Measurements from ENCODE around the gene PEX19. TPM values are rescaled to one million over a fixed set of nuclear protein-coding genes. Genes with fewer than 3 reads are reported as not detected.

PEX19 gene
- total and polyA plus RNA-seq, 2 experiments from 2014 or later, result 82.5 to 172 TPM

DNA sequence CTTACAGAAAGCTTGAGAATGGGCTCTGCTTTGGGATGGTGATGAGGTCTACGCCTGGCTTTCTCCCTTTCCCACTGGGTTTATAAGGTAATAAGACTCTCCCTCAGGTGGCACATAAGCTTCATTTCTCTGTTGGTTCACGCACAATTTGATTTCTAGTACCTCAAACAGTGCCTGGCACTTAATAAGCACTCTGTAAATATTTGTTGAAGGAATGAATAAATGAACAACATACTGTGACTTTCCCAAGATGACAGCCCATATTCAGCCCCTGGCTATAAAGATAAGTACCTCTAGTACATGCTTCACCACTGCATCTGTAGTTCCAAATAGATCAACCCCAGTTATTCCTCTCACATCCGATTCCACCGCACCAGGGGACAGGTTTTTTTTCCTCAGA lies 40.3 kb upstream of the PEX19 start:
- TF ChIP-seq, protein P1, sequence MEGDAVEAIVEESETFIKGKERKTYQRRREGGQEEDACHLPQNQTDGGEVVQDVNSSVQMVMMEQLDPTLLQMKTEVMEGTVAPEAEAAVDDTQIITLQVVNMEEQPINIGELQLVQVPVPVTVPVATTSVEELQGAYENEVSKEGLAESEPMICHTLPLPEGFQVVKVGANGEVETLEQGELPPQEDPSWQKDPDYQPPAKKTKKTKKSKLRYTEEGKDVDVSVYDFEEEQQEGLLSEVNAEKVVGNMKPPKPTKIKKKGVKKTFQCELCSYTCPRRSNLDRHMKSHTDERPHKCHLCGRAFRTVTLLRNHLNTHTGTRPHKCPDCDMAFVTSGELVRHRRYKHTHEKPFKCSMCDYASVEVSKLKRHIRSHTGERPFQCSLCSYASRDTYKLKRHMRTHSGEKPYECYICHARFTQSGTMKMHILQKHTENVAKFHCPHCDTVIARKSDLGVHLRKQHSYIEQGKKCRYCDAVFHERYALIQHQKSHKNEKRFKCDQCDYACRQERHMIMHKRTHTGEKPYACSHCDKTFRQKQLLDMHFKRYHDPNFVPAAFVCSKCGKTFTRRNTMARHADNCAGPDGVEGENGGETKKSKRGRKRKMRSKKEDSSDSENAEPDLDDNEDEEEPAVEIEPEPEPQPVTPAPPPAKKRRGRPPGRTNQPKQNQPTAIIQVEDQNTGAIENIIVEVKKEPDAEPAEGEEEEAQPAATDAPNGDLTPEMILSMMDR (IDR thresholded peaks at IDR 0.05; ENCODE audit: low read depth, low read length), result no peak
- no peak for DNase-seq (ENCODE audit: low read depth in 1 of 2, low spot score in 1 of 2)
- Histone ChIP-seq H3K4me1 (ENCODE audit: low read depth) (no peaks in the 10 kb centered on the region), H3K27me3 (no peaks in the 10 kb centered on the region), H3K4me3 (no peak overlapping the region), H3K36me3 (peaks cover 52% of the 10 kb centered on the region), H3K27ac (no peak overlapping the region), H3K9me3 (ENCODE audit: low read depth) (no peaks in the 10 kb centered on the region)

DNA sequence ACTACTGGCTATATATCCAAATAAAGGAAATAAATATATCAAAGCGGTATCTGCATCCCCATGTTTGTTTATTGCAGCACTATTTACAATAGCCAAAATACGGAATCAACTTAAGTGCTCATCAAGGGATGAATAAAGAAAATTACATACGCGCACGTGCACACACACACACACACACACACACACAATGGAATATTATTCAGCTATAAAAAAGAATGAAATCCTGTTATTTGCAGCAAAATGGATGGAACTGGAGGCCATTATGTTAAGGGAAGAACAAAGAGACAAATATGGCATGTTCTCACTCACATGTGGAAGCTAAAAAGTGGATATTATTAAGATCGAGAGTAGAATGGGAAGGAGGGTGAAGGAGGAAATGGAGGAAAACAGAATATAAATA lies 37.9 kb upstream of the PEX19 start:
- Histone ChIP-seq H3K27me3 (no peaks in the 10 kb centered on the region), H3K4me3 (no peak overlapping the region), H3K9me3 (ENCODE audit: low read depth) (no peaks in the 10 kb centered on the region), H3K36me3 (peaks cover 36% of the 10 kb centered on the region), H3K4me1 (ENCODE audit: low read depth) (no peaks in the 10 kb centered on the region), H3K27ac (no peak overlapping the region)
- DNase-seq (ENCODE audit: low read depth in 1 of 2, low spot score in 1 of 2), result no peak
- TF ChIP-seq, protein P1 (IDR thresholded peaks at IDR 0.05; ENCODE audit: low read depth, low read length), result no peak

DNA sequence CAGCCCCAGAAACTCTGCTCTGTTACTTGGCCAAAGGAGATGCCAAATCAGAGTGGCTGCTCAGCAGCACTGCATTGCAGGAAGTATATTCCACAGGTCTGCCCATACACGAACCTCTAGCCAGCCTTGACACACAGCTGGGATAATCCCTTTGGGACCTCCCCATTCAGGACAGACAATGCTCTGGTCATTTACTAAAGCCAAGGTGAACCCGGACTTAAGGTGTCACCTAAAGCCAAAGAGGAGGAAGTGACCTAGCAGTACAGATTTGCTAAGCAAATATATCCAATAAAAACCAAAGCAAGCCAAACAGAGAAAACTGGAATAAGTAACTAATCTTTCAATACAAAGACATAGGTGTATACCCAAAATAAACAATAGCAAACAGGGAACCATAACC lies 30.4 kb upstream of the PEX19 start:
- no peaks in the 10 kb centered on the region for H3K9me3 ChIP-seq (ENCODE audit: low read depth)
- TF ChIP-seq, protein P1 (IDR thresholded peaks at IDR 0.05; ENCODE audit: low read depth, low read length), result no peak
- H3K27me3 ChIP-seq, result no peaks in the 10 kb centered on the region
- H3K4me1 ChIP-seq (ENCODE audit: low read depth), result no peaks in the 10 kb centered on the region
- H3K4me3 ChIP-seq, result no peak overlapping the region
- DNase-seq (ENCODE audit: low read depth in 1 of 2, low spot score in 1 of 2), result no peak
- H3K27ac ChIP-seq, result no peak overlapping the region
- H3K36me3 ChIP-seq, result peaks cover 68% of the 10 kb centered on the region

DNA sequence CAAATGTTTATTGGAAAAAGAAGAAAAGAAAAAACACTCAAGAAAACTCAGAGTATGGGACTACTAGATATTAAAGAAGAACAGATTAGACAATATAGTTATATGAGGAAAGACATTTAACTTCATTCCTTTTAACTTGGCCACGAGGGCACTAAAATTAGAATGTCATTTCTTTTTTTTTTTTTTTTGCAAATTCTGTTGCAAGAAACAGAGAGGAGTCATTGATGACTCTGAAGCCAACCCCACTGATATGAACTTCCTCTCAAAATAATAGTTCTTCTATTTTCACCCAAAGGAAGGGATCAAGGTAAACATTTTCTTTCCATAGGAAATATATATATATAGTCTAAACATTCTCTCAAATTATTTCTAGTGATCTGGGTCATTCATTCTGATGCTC lies 24.6 kb upstream of the PEX19 start:
- H3K36me3 ChIP-seq, result peaks cover 90% of the 10 kb centered on the region
- DNase-seq (ENCODE audit: low read depth in 1 of 2, low spot score in 1 of 2), result no peak
- no peaks in the 10 kb centered on the region for H3K27me3 ChIP-seq
- H3K4me3 ChIP-seq, result no peak overlapping the region
- no peaks in the 10 kb centered on the region for H3K4me1 ChIP-seq (ENCODE audit: low read depth)
- TF ChIP-seq, protein P1 (IDR thresholded peaks at IDR 0.05; ENCODE audit: low read depth, low read length), result no peak
- no peaks in the 10 kb centered on the region for H3K9me3 ChIP-seq (ENCODE audit: low read depth)
- no peak overlapping the region for H3K27ac ChIP-seq

DNA sequence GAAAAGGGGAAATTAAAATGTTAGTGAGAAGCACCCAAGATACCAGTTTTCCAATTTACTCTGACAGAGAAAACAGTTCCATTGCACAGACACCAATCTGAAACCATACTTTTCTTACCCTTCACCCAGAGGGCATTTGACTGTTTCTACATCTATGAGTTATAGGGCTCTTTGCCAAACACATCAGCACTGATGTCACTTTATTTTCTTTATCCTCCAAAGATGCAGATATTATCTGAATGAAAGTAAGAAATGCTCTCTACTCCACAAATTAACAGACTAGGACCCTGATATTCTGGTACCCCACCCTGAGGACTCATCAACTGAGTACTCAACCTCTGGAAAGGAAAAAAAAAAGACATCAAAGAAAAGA lies 24.2 kb upstream of the PEX19 start:
- H3K36me3 ChIP-seq, result peaks cover 88% of the 10 kb centered on the region
- TF ChIP-seq, protein P1 (IDR thresholded peaks at IDR 0.05; ENCODE audit: low read depth, low read length), result no peak
- H3K9me3 ChIP-seq (ENCODE audit: low read depth), result no peaks in the 10 kb centered on the region
- no peak overlapping the region for H3K27ac ChIP-seq
- no peak overlapping the region for H3K4me3 ChIP-seq
- no peaks in the 10 kb centered on the region for H3K27me3 ChIP-seq
- peak in 1 of 2 donors; percentile 20 for DNase-seq (ENCODE audit: low read depth in 1 of 2, low spot score in 1 of 2)
- H3K4me1 ChIP-seq (ENCODE audit: low read depth), result no peaks in the 10 kb centered on the region
